Epithelial cell of esophagus (primary cell): ENCODE measurements around the gene TFCP2L1.

ENCODE experiments used
- DNase-seq: peaks from one replicate; pipeline ENCODE4 v3.0.0; 2010; ENCODE audit warnings: low read depth
- H3K4me3 ChIP-seq: 2 replicates; pipeline ENCODE4 v1.5.1; 2011; ENCODE audit warnings: mild to moderate bottlenecking, low read length, control low read depth
- TF ChIP-seq, protein P1 (sequence below): IDR thresholded peaks from 2 replicates; pipeline ENCODE4 v1.5.1; 2011; ENCODE audit warnings: low read depth, mild to moderate bottlenecking, low read length, control low read depth, inconsistent platforms; ENCODE audit not compliant: insufficient read depth; ENCODE audit errors: missing control alignments

TFCP2L1 gene

DNA sequence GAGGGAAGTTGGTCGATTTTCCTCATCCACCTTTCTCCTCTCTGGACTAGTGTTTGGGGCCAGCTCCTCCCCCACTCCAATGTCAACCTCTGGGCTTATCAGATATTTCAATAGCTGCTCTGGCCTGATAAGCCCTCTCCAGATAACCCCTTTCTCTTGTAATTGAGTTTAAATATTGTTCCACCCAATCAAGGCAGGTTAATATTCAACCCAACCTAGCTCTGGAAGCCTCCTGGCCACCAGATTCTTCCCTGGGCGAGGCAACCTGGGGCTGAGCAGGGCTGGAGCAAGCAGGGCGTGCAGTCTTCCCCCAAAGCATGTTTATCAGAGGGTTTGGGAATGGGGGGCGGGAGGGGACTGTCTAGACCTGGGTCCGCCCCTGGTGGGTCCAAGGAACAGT, 73.8 kb downstream of the TFCP2L1 start:
- no peak for DNase-seq
- H3K4me3 ChIP-seq = no peak overlapping the region
- TF ChIP-seq, protein P1, sequence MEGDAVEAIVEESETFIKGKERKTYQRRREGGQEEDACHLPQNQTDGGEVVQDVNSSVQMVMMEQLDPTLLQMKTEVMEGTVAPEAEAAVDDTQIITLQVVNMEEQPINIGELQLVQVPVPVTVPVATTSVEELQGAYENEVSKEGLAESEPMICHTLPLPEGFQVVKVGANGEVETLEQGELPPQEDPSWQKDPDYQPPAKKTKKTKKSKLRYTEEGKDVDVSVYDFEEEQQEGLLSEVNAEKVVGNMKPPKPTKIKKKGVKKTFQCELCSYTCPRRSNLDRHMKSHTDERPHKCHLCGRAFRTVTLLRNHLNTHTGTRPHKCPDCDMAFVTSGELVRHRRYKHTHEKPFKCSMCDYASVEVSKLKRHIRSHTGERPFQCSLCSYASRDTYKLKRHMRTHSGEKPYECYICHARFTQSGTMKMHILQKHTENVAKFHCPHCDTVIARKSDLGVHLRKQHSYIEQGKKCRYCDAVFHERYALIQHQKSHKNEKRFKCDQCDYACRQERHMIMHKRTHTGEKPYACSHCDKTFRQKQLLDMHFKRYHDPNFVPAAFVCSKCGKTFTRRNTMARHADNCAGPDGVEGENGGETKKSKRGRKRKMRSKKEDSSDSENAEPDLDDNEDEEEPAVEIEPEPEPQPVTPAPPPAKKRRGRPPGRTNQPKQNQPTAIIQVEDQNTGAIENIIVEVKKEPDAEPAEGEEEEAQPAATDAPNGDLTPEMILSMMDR = no peak

DNA sequence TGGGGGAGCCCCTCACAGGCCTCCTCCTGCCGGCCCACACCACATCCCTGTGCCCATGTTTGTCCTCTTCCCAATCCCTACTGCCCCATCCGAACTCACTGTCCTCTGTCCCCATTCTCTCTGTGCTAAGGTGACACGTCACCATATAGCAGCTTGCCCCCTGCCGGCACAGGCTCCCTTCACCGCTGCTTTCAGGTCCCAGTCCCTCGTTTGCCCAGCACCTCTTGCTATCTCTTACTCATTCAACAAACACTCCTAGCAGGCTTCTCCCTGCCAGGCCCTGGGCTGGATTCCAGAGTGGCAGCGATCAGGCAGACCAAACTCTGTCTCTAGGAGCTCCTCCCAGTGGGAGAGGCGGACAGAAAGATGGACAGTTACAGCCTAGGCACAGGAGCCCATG, 74.3 kb downstream of the TFCP2L1 start:
- TF ChIP-seq, protein P1 = no peak
- peak; percentile 46 for DNase-seq
- no peak overlapping the region for H3K4me3 ChIP-seq

DNA sequence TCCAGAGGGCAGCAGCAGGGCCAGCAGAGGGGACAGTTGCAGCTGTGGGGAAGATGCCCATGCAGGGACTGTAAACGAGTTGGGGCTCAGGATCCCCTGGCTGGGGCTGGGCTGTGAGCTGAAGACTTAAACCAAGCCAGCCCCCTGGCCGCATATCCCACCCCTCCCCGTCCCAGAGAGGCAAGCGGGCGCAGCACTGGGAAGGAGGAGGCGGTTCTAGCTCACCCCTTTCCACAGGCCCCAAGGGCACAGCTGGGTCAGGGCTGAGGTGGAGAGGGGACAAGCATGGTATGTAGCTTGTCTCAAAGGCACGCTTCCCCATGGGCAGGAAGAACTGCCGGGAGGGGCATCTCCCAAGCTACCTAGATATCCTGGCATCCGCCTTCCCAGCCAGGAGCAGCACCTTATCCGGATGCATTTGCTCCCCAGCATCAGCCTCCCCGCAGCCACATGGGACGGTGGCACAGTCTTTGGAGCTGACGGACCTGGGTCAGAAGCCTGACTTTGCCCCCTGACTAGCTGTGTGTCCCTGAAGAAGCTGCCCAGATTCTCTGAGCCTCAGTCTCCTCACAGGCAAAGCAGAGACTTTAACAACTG, 75.9 kb downstream of the TFCP2L1 start:
- no peak for DNase-seq
- H3K4me3 ChIP-seq = no peak overlapping the region
- TF ChIP-seq, protein P1 = no peak

DNA sequence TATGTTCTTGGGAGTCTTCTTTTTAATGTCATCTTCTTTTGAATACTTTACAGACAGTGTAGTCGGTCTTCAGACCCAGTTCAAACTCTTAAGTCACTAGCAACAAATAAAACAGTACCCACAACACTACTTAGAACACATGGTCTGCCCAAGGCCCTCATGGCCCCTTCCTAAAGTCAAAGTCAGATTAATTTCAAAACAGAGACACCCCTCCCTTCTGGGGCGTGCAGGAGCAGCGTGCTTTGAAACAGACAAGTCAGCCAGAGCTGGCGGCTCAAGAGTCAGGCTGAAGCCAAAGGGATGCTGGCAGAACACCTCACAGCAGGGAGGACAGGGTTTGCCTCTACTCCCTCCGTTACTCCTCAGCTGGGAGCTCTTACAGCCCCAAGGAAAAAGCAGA, 77.5 kb downstream of the TFCP2L1 start:
- no peak for DNase-seq
- H3K4me3 ChIP-seq = no peak overlapping the region
- TF ChIP-seq, protein P1 = no peak

DNA sequence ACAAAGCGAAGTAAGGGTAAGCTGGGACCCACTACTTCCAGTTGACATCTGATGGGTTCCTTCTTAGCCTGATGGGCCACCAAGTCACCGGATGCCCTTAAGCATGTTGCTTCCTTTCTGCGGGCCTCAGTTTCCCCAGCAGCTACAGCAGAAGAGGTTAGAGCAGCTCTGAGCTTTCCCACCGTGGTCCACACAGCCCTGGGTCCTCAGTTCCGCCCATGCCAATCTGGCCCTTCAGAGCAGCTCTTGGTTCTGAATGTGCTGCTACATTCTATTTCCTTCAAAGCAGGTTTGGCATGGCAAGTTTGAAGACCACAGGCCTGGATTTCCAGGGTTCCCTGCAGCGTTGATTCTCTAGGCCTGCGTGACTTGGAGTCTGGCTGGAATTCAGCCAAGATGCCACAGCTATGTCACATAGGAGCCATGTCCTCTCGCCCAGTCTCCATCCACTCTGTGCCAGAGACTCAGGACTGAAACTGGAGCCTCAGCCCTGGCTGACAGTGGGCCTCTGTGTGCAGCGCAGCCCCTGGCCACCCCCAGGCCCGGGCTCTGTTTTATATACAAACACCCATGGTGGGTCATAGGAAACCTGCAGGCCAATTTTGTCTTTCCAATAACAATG, 79.6 kb downstream of the TFCP2L1 start:
- H3K4me3 ChIP-seq = no peak overlapping the region
- DNase-seq = peak; percentile 18
- TF ChIP-seq, protein P1 = no peak

DNA sequence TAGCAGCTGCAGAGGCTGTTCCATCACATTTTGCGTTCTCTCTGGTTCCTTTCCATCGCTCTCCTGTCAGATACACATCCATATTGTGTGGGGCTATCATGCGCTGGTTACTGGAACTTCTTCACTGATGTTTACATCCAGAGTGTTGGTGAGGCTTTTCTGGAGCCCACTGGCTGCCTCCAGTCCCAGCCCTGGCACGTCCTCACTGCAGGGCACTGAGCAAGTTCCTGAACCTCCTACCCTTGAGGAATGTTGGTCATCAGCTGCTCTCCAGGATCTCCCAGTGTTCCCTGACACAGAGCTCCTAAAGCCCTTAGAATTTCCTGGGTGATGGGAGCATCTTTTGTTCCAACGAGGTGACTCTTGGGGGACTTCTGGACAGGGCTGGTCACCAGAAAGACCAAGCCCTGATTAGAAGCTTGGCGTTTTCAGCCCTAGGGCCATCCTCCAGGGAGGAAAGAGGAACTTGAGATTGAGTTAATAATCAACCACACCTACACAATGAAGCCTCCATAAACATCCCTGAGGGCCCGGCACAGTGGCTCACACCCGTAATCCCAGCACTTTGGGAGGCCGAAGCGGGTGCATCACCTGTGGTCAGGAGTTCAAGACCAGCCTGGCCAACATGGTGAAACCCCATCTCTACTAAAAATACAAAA, 81.3 kb downstream of the TFCP2L1 start:
- no peak overlapping the region for H3K4me3 ChIP-seq
- TF ChIP-seq, protein P1 = no peak
- no peak for DNase-seq
